Measurements from ENCODE around the gene EEF2.
A peak's percentile ranks its signal among the peaks of the same experiment; 100 is the strongest.
"Not testable (repeated sequence)": the region's sequence is repeated elsewhere in the genome, so short reads cannot be mapped to it uniquely, and the experiment has no call there.

Gene EEF2

GRCh38 chr19:4014541-4015491 is 29.6 kb upstream of the EEF2 start:
- peak; percentile 47 for DNase-seq

GRCh38 chr19:4013886-4014540 is 28.8 kb upstream of the EEF2 start:
- DNase-seq: no peak

- DNase-seq: no peak
These were observed 27.8 kb upstream of the EEF2 start for GRCh38 chr19:4012975-4013634.

- DNase-seq: no peak
These were observed 27.1 kb upstream of the EEF2 start for GRCh38 chr19:4012092-4012974.

- not testable (repeated sequence) for DNase-seq
These were observed 26.2 kb upstream of the EEF2 start for GRCh38 chr19:4011430-4011829.

- DNase-seq: no peak
These were observed 25.5 kb upstream of the EEF2 start for GRCh38 chr19:4010808-4011110.

- no peak for DNase-seq
These were observed 24.9 kb upstream of the EEF2 start for GRCh38 chr19:4009990-4010807.

GRCh38 chr19:4007836-4008539 is 22.7 kb upstream of the EEF2 start:
- no peak for DNase-seq

GRCh38 chr19:4007021-4007835 is 22.0 kb upstream of the EEF2 start, which contains the start of gene PIAS4:
Gene PIAS4 (plus strand): TSS chr19:4007736. CDS start chr19:4007761, 25 bp downstream.
- DNase-seq: peak; percentile 96

GRCh38 chr19:4005436-4005835 is 20.2 kb upstream of the EEF2 start:
- DNase-seq: not testable (repeated sequence)

- not testable (repeated sequence) for DNase-seq
These were observed 15.5 kb upstream of the EEF2 start for GRCh38 chr19:4000798-4001197.

GRCh38 chr19:3998667-3999412 is 13.6 kb upstream of the EEF2 start:
- DNase-seq: not testable (repeated sequence)

GRCh38 chr19:3995607-3996006 is 10.3 kb upstream of the EEF2 start:
- no peak for DNase-seq

GRCh38 chr19:3990815-3991117 is 5.5 kb upstream of the EEF2 start:
- no peak for DNase-seq

- DNase-seq: peak; percentile 92
These were observed 2.5 kb upstream of the EEF2 start for GRCh38 chr19:3987619-3988371.

- peak; percentile 84 for DNase-seq
These were observed 1.2 kb upstream of the EEF2 start for GRCh38 chr19:3986260-3987041.

- DNase-seq: no peak
These were observed 488 bp upstream of the EEF2 start for GRCh38 chr19:3985643-3986259.

- DNase-seq: no peak
These were observed 717 bp downstream of the EEF2 start for GRCh38 chr19:3984584-3984907.

All from CD4-positive, alpha-beta T cell treated with Interleukin-17A for 1 hour (primary cell).